Left forelimb (tissue), 1 donor: ENCODE data around the gene PITPNC1.
"Not testable (repeated sequence)": the region's sequence is repeated elsewhere in the genome, so short reads cannot be mapped to it uniquely, and the experiment has no call there.

Experiments
- DNase-seq: peaks from one replicate; pipeline ENCODE4 v3.0.0-alpha.2; 2018; ENCODE audit warnings: low spot score

The PITPNC1 gene

GRCh38 chr17:67401106-67401505, 24.0 kb downstream of the PITPNC1 start:
- no peak for DNase-seq

- DNase-seq: no peak
Measured at GRCh38 chr17:67401598-67402504, 24.8 kb downstream of the PITPNC1 start.

GRCh38 chr17:67403065-67403464, 26.0 kb downstream of the PITPNC1 start:
- no peak for DNase-seq

GRCh38 chr17:67403483-67403882, 26.4 kb downstream of the PITPNC1 start:
- no peak for DNase-seq

GRCh38 chr17:67408455-67408830, 31.4 kb downstream of the PITPNC1 start:
- DNase-seq: not testable (repeated sequence)

GRCh38 chr17:67411397-67411796, 34.3 kb downstream of the PITPNC1 start:
- no peak for DNase-seq

- DNase-seq: no peak
Measured at GRCh38 chr17:67412032-67412431, 35.0 kb downstream of the PITPNC1 start.

GRCh38 chr17:67412941-67413340, 35.9 kb downstream of the PITPNC1 start:
- DNase-seq: no peak

GRCh38 chr17:67413388-67413787, 36.3 kb downstream of the PITPNC1 start:
- no peak for DNase-seq

- DNase-seq: no peak
Measured at GRCh38 chr17:67414130-67414529, 37.0 kb downstream of the PITPNC1 start.

- DNase-seq: no peak
Measured at GRCh38 chr17:67414559-67414958, 37.5 kb downstream of the PITPNC1 start.

GRCh38 chr17:67415291-67415690, 38.2 kb downstream of the PITPNC1 start:
- no peak for DNase-seq

- DNase-seq: no peak
Measured at GRCh38 chr17:67417507-67417906, 40.4 kb downstream of the PITPNC1 start.

- DNase-seq: no peak
Measured at GRCh38 chr17:67420994-67421393, 43.9 kb downstream of the PITPNC1 start.

- no peak for DNase-seq
Measured at GRCh38 chr17:67421869-67422273, 44.8 kb downstream of the PITPNC1 start.

- DNase-seq: not testable (repeated sequence)
Measured at GRCh38 chr17:67422296-67422695, 45.2 kb downstream of the PITPNC1 start.

- DNase-seq: no peak
Measured at GRCh38 chr17:67422897-67423296, 45.8 kb downstream of the PITPNC1 start.

- no peak for DNase-seq
Measured at GRCh38 chr17:67425571-67426160, 48.6 kb downstream of the PITPNC1 start.

GRCh38 chr17:67427424-67427823, 50.3 kb downstream of the PITPNC1 start:
- no peak for DNase-seq

- DNase-seq: not testable (repeated sequence)
Measured at GRCh38 chr17:67430515-67430914, 53.4 kb downstream of the PITPNC1 start.

- DNase-seq: no peak
Measured at GRCh38 chr17:67431249-67432015, 54.4 kb downstream of the PITPNC1 start.

GRCh38 chr17:67433248-67433924, 56.3 kb downstream of the PITPNC1 start:
- DNase-seq: no peak
